OCI-LY3 (cell line): ENCODE data around the gene C11orf21.

ENCODE experiments used
- H2AFZ ChIP-seq: fragments of 200-600, 300-600 bp; shearing (Covaris generic); 2 replicates; pipeline ENCODE4 v1.6.0; 2014; ENCODE audit warnings: antibody characterized with exemption, low read depth, low read length
- H3K27ac ChIP-seq: fragments of 200-600, 300-600 bp; sonication (generic); 2 replicates; pipeline ENCODE4 v1.5.1; 2014; ENCODE audit warnings: mild to moderate bottlenecking, low read length, moderate library complexity, mixed read lengths
- H3K27me3 ChIP-seq: fragments of 200-600, 300-600 bp; sonication (generic); 2 replicates; pipeline ENCODE4 v1.6.1; 2014; ENCODE audit warnings: low read depth, low read length, mixed read lengths
- H3K36me3 ChIP-seq: fragments of 200-600, 300-600 bp; sonication (generic); replicated peaks from 2 replicates; pipeline ENCODE3; 2014; ENCODE audit warnings: low read depth, low read length, mixed read lengths
- H3K4me1 ChIP-seq: fragments of 300-600, 200-600 bp; sonication (generic); 2 replicates; pipeline ENCODE4 v1.6.1; 2014; ENCODE audit warnings: low read length, mixed read lengths
- H3K4me2 ChIP-seq: fragments of 200-600, 300-600 bp; sonication (generic); 2 replicates; pipeline ENCODE4 v1.6.1; 2014; ENCODE audit warnings: low read length, mixed read lengths
- H3K4me3 ChIP-seq: fragments of 300-600, 200-600 bp; sonication (generic); 2 replicates; pipeline ENCODE4 v1.5.1; 2014; ENCODE audit warnings: antibody characterized with exemption, mild to moderate bottlenecking, low read length, moderate library complexity
- H3K79me2 ChIP-seq: fragments of 300-600, 200-600 bp; shearing (Covaris generic); 2 replicates; pipeline ENCODE4 v1.6.1; 2014; ENCODE audit warnings: mild to moderate bottlenecking, low read length, mixed read lengths
- H3K9ac ChIP-seq: fragments of 300-600, 200-600 bp; shearing (Covaris generic); 2 replicates; pipeline ENCODE4 v1.6.0; 2014; ENCODE audit warnings: mild to moderate bottlenecking, low read length, moderate library complexity
- H3K9me3 ChIP-seq: fragments of 200-600, 300-600 bp; shearing (Covaris generic); 2 replicates; pipeline ENCODE4 v1.6.1; 2014; ENCODE audit warnings: low read length, mixed read lengths; ENCODE audit not compliant: insufficient read depth
- H4K20me1 ChIP-seq: fragments of 200-600, 300-600 bp; sonication (generic); 2 replicates; pipeline ENCODE4 v1.6.1; 2016; ENCODE audit warnings: low read length, mixed read lengths; ENCODE audit not compliant: insufficient read depth
- CTCF ChIP-seq: fragments of 200-600, 300-600 bp; sonication (generic); IDR thresholded peaks from 2 replicates; pipeline ENCODE4 v1.5.1; 2014; ENCODE audit warnings: antibody characterized with exemption, low read length, low read depth
- EZH2phosphoT487 ChIP-seq: fragments of 200-600 bp; shearing (Covaris generic); IDR thresholded peaks from 2 replicates; pipeline ENCODE4 v1.6.1; 2018; ENCODE audit warnings: antibody characterized with exemption, mixed run types, low read depth

C11orf21 gene

GRCh38 chr11:2270322-2271076 is 31.2 kb downstream of the C11orf21 start, which contains the start of gene ASCL2:
Gene ASCL2, minus strand, starts transcription at chr11:2270588. Its CDS starts 256 bp downstream, at chr11:2270332.
- H3K27ac ChIP-seq: no peak within 1 kb of the TSS
- no peaks in the 10 kb centered on the region for H3K9me3 ChIP-seq
- H3K4me3 ChIP-seq: no peak within 1 kb of the TSS
- H2AFZ ChIP-seq: no peak within 1 kb of the TSS
- TF ChIP-seq CTCF: no peak
- TF ChIP-seq EZH2phosphoT487: no peak
- no peaks in the 10 kb centered on the region for H3K27me3 ChIP-seq
- H4K20me1 ChIP-seq: no peaks in the 10 kb centered on the region
- no peaks in the 10 kb centered on the region for H3K79me2 ChIP-seq
- H3K9ac ChIP-seq: no peak within 1 kb of the TSS
- H3K4me1 ChIP-seq: peaks cover 12% of the 10 kb centered on the region
- H3K36me3 ChIP-seq: no peaks in the 10 kb centered on the region
- H3K4me2 ChIP-seq: no peak within 1 kb of the TSS

DNA sequence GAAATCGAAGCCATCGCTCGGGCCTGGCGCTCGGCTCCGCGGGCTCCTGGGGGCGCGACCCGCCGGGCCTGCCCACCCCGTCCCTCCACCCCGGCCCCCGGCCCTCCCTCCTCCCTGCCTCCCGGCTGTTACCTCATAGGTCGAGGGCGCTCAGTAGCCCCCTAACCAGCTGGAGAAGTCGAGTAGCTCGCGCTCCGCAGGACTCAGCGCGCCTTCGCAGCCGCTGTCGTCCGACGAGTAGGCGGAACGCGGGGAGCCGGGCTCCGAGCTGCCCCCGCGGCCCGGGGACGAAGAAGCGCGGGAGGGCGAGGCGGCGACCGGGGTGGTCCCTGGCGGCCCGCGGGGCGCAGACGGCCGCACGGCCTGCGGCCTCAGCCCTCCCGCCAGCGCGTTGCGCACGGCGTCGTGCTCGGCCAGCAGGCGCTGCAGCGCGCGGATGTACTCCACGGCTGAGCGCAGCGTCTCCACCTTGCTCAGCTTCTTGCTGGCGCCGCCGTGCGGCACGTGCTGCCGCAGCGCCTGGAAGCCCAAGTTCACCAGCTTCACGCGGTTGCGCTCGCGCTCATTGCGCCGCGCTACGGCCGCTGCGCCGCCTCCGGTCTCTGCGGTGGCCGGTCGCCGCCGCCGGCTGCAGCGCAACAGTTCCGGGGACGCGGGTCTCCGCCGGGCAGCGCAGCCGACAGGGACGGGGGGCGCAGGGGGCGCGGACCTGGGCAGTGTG is 32.0 kb downstream of the C11orf21 start:
- Histone ChIP-seq H3K9ac (no peak overlapping the region), H2AFZ (no peak overlapping the region), H3K27me3 (no peaks in the 10 kb centered on the region), H3K36me3 (no peaks in the 10 kb centered on the region), H3K79me2 (no peaks in the 10 kb centered on the region), H3K4me2 (no peak overlapping the region), H3K4me3 (no peak overlapping the region), H3K27ac (no peak overlapping the region), H3K4me1 (peaks cover 16% of the 10 kb centered on the region), H4K20me1 (no peaks in the 10 kb centered on the region), H3K9me3 (no peaks in the 10 kb centered on the region)
- TF ChIP-seq CTCF (no peak), EZH2phosphoT487 (no peak)

DNA sequence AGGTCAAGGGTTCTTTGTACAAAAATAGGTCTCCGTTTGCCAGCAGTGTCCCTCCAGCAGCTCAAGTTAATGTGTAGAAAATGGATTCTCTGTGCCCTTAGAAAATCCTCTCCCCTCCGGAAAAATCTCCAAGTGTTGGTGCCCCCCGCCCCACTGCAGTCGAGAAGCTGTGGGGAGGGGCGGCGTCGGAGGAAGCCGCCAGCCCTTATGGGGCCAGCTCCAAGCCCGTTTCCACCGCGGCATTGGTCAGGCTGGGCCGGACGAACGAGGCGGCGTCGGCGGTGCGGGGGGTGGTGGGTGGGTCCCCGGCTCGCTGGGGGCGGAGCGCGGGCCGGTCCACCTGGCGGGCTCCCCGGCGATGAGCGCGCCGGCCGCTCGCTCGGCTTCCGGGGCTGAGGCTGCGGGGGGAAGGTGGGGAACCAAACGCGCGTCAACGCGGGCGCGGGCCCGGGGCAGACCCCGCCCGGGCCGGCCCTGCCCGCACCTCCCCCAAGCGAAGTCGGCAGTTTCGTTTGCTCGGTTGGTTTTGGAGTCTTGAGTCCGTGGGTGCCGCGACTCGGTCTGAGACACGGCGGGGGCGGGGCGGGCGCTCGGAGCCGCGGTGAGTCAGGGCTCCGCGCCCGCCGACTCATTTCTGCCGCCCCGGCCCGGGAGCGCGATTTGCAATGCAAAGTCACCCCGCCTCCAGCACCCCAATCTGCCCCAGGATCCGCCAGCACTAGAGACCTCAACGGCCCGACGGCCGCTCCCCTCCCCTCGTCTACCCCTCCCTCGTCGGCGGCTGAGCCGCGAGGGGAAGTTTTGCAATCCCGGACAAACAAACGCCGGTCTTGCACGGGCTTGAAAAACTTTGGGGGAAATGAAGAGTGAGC is 32.8 kb downstream of the C11orf21 start:
- Histone ChIP-seq H3K4me3 (no peak overlapping the region), H3K9ac (no peak overlapping the region), H3K4me1 (peaks cover 16% of the 10 kb centered on the region), H3K27ac (no peak overlapping the region), H3K9me3 (no peaks in the 10 kb centered on the region), H3K4me2 (no peak overlapping the region), H3K79me2 (no peaks in the 10 kb centered on the region), H3K27me3 (no peaks in the 10 kb centered on the region), H4K20me1 (no peaks in the 10 kb centered on the region), H3K36me3 (no peaks in the 10 kb centered on the region), H2AFZ (no peak overlapping the region)
- TF ChIP-seq EZH2phosphoT487 (no peak), CTCF (no peak)
